T-cell (primary cell): ENCODE results near the gene IKZF2. TPM values are rescaled to one million over a fixed set of nuclear protein-coding genes. Genes with fewer than 3 reads are reported as not detected.

Experiments used
- ATAC-seq, 4 experiments: fragments of 200-7000 bp in 3 of 4; fragments of 150-1000 bp in 1 of 4; cut with Tn5 transposase; replicated peaks in 1 of 4; 1 replicate in 3 of 4; 2 replicates in 1 of 4; pipeline ENCODE4 v1.10.0; 2021; ENCODE audit warnings: moderate library complexity in 3 of 4, mild to moderate bottlenecking in 2 of 4, moderate number of reproducible peaks in 1 of 4
- CTCF ChIA-PET, 2 donors: fragments of 300-600 bp; sonication (Branson Sonifier 250); formaldehyde crosslinking; loops; one replicate each; lab custom pipeline; 2022; ENCODE audit warnings: antibody characterized with exemption in 2 of 2; lab: Charles Lee
- POLR2A ChIA-PET, 2 donors: fragments of 300-600 bp; sonication (Branson Sonifier 250); formaldehyde crosslinking; loops; one replicate each; lab custom pipeline; 2022; ENCODE audit warnings: antibody characterized with exemption in 2 of 2; lab: Charles Lee
- DNase-seq, 35 experiments: peaks; one replicate each; pipeline versions ENCODE4 v3.0.0 to v3.0.0-alpha.2; 2013 to 2023
- H3K27ac ChIP-seq: one replicate; pipeline ENCODE4 v1.5.1; 2013; ENCODE audit warnings: low read length
- H3K27me3 ChIP-seq, 2 experiments: replicated peaks in 1 of 2; 1 replicate in 1 of 2; 2 replicates in 1 of 2; pipeline versions ENCODE4 v1.6.1 to v1.7.0; 2013; ENCODE audit warnings: low read length in 1 of 2, mixed read lengths in 1 of 2; ENCODE audit not compliant: control insufficient read depth in 2 of 2, insufficient read depth in 2 of 2; ENCODE audit errors: extremely low read depth in 1 of 2
- H3K36me3 ChIP-seq, 2 donors: 1 replicate in 1 of 2; 2 replicates in 1 of 2; pipeline versions ENCODE4 v1.6.1 to v1.7.0; 2013; ENCODE audit warnings: low read length in 1 of 2; ENCODE audit not compliant: control insufficient read depth in 2 of 2, insufficient read depth in 1 of 2; ENCODE audit errors: extremely low read depth in 1 of 2
- H3K4me1 ChIP-seq, 2 experiments: 1 replicate in 1 of 2; 2 replicates in 1 of 2; pipeline versions ENCODE4 v1.6.1 to v1.7.0; 2013; ENCODE audit warnings: low read length in 2 of 2, mixed read lengths in 1 of 2; ENCODE audit not compliant: insufficient read depth in 2 of 2, control insufficient read depth in 1 of 2; ENCODE audit errors: extremely low read depth in 1 of 2
- H3K4me3 ChIP-seq, 2 donors: 1 replicate in 1 of 2; 2 replicates in 1 of 2; pipeline versions ENCODE4 v1.5.1 to v1.7.0; 2013; ENCODE audit warnings: mild to moderate bottlenecking in 2 of 2, low read length in 1 of 2, moderate library complexity in 1 of 2; ENCODE audit not compliant: control insufficient read depth in 1 of 2; ENCODE audit errors: extremely low read depth in 1 of 2
- H3K9me3 ChIP-seq: 2 replicates; pipeline ENCODE4 v1.7.0; 2013
- H3K27ac Mint-ChIP-seq, 2 donors: one replicate each; pipeline ENCODE4 v1.8.0; 2020 to 2021; ENCODE audit warnings: mild to moderate bottlenecking in 2 of 2, mixed read lengths in 2 of 2
- H3K27me3 Mint-ChIP-seq, 2 donors: one replicate each; pipeline ENCODE4 v1.8.0; 2021 to 2022; ENCODE audit warnings: mixed read lengths in 2 of 2
- H3K36me3 Mint-ChIP-seq: one replicate; pipeline ENCODE4 v1.8.0; 2021; ENCODE audit warnings: mixed read lengths
- H3K4me1 Mint-ChIP-seq, 3 donors: one replicate each; pipeline ENCODE4 v1.8.0; 2020 to 2022; ENCODE audit warnings: mixed read lengths in 3 of 3, mild to moderate bottlenecking in 1 of 3
- H3K4me3 Mint-ChIP-seq, 3 donors: one replicate each; pipeline ENCODE4 v1.8.0; 2020 to 2022; ENCODE audit warnings: mild to moderate bottlenecking in 3 of 3, mixed read lengths in 3 of 3, moderate library complexity in 3 of 3
- H3K9me3 Mint-ChIP-seq, 3 donors: one replicate each; pipeline ENCODE4 v1.8.0; 2020 to 2022; ENCODE audit warnings: mixed read lengths in 3 of 3
- WGBS: methylation state at CpG from one replicate; pipeline ENCODE4 v1.1.5; 2013; ENCODE audit warnings: missing lambda C conversion rate; ENCODE audit not compliant: insufficient coverage; 5-methylcytosine and 5-hydroxymethylcytosine counted together
- total RNA-seq, 35 experiments: library from RNA in 6 of 35; stranded (reverse) in 6 of 35; fragments of 120-200 nt in 1 of 35; gene quantifications; one replicate each; pipeline versions ENCODE4 v1.2.1 to v1.2.4 and lab custom pipeline; 2013 to 2026

The IKZF2 gene
- total RNA-seq, 5 donors from 2014 or later (not counting 1 experiment from before 2014, with no cell fraction given), result 23.4 to 64.1 (median 31.0) TPM

DNA sequence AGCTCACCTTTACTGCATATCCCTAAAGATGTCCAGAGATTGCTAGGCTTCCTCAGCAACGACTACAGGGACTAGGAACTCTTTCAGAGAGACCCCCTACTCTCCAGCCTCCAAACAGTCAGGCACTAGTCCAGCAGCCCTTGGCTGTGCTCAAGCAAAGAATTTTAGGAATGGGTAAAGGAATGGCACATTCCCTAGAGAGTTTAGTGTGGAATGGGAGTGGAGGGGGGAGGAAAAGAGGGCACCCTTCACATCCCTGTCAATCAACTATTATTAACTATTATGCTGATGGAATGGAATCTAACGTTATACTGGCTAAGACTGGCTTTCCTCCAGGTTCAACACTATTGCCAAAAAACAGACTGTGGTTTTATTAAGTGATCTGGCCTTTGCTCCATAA lies 64.8 kb downstream of the IKZF2 start:
- no peak for DNase-seq
- no CpG with 5 or more reads among the region's 2 CpGs for WGBS
- Histone ChIP-seq H3K4me3 (no peak overlapping the region), H3K27me3 (no peaks in the 10 kb centered on the region), H3K36me3 (no peaks in the 10 kb centered on the region), H3K4me1 (no peaks in the 10 kb centered on the region), H3K9me3 (no peaks in the 10 kb centered on the region), H3K27ac (no peak overlapping the region)
- Mint-ChIP-seq H3K36me3 (no peaks in the 10 kb centered on the region), H3K4me3 (no peak overlapping the region), H3K9me3 (no peaks in the 10 kb centered on the region), H3K4me1 (peaks cover 0 to 11% (median 10%) of the 10 kb centered on the region in 3 donors), H3K27ac (no peak overlapping the region), H3K27me3 (no peaks in the 10 kb centered on the region)
- ChIA-PET CTCF (no interaction called here), POLR2A (no interaction called here)
- ATAC-seq, result no peak

DNA sequence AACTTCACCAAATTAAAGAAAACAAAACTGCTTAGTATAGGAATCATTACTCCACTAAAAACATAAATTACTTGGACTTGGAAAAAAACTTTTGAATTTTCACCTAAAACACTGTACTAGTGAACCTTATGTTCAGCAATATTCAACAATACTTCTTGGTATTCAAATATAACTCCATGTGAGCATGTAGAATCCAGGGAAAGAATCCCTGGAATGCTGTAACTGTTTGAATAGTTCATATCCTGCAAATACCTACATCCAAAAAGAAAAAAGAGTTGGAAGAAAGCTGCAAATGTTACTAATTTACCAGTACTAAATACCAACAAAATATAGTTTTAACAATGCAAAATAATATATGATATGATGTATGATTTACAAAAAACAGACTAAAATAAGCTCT lies 65.4 kb downstream of the IKZF2 start:
- Histone ChIP-seq H3K9me3 (no peaks in the 10 kb centered on the region), H3K27me3 (no peaks in the 10 kb centered on the region), H3K27ac (no peak overlapping the region), H3K36me3 (no peaks in the 10 kb centered on the region), H3K4me1 (no peaks in the 10 kb centered on the region), H3K4me3 (no peak overlapping the region)
- peak overlapping the region in 1 of 2 donors; percentile 62 for H3K27ac Mint-ChIP-seq
- DNase-seq, result no peak
- H3K4me3 Mint-ChIP-seq, result no peak overlapping the region
- CTCF ChIA-PET, result no interaction called here
- H3K9me3 Mint-ChIP-seq, result no peaks in the 10 kb centered on the region
- POLR2A ChIA-PET, result no interaction called here
- ATAC-seq, result no peak
- peaks cover 0 to 13% (median 11%) of the 10 kb centered on the region in 3 donors for H3K4me1 Mint-ChIP-seq
- no peaks in the 10 kb centered on the region for H3K36me3 Mint-ChIP-seq
- no peaks in the 10 kb centered on the region for H3K27me3 Mint-ChIP-seq

DNA sequence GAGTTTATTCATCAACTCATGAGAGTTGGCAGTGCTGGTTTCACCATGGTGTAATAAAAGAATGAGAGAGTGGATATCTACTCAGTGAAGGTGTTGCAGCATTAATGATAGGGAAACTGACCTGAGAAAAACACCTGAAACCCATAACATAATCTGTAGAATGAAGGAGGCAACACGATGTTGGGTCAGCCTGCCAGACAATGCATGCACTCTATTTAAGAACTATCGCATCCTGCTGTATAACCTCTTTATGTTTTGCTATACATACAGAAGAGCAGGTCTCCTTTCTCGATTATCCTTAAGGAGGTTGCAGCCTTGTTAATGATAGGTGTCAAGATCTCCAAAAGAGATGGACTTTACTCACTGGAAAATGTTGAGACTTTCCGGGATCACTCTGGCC lies 65.9 kb downstream of the IKZF2 start:
- Histone ChIP-seq H3K27me3 (no peaks in the 10 kb centered on the region), H3K9me3 (no peaks in the 10 kb centered on the region), H3K4me1 (no peaks in the 10 kb centered on the region), H3K27ac (no peak overlapping the region), H3K4me3 (no peak overlapping the region), H3K36me3 (no peaks in the 10 kb centered on the region)
- ChIA-PET POLR2A (no interaction called here), CTCF (no interaction called here)
- Mint-ChIP-seq H3K27me3 (no peaks in the 10 kb centered on the region), H3K9me3 (no peaks in the 10 kb centered on the region), H3K36me3 (no peaks in the 10 kb centered on the region), H3K27ac (no peak overlapping the region), H3K4me1 (peaks cover 0 to 11% (median 7%) of the 10 kb centered on the region in 3 donors), H3K4me3 (no peak overlapping the region)
- DNase-seq (no peak), ATAC-seq (no peak)
- no CpG with 5 or more reads among the region's 4 CpGs for WGBS

DNA sequence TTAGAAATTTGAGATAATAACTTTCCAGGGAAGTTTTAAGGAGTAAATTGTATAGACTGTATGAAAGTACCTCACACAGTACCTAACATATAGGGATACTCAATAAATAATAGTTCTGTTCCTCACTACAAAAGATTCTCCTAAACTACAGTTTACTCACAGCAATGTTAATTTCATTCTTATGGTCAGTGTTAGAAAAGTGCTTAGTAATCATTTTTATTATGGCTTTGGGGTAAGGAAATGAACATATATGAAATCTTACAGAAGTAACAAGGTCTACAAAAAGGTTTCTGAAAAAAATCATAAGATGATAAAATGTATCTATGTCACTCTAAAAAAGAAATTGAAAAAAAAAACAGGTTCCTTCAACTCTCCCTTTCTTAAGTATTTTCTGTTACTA lies 67.2 kb downstream of the IKZF2 start:
- no peak for DNase-seq
- H3K4me1 ChIP-seq, result peaks cover 0 to 5% of the 10 kb centered on the region in 2 experiments
- H3K4me3 Mint-ChIP-seq, result no peak overlapping the region
- peaks cover 6 to 14% (median 10%) of the 10 kb centered on the region in 3 donors for H3K4me1 Mint-ChIP-seq
- H3K27me3 ChIP-seq, result no peaks in the 10 kb centered on the region
- H3K27ac ChIP-seq, result no peak overlapping the region
- no peak overlapping the region for H3K27ac Mint-ChIP-seq
- H3K9me3 Mint-ChIP-seq, result no peaks in the 10 kb centered on the region
- H3K4me3 ChIP-seq, result no peak overlapping the region
- no peaks in the 10 kb centered on the region for H3K9me3 ChIP-seq
- no peaks in the 10 kb centered on the region for H3K27me3 Mint-ChIP-seq
- CTCF ChIA-PET, result no interaction called here
- POLR2A ChIA-PET, result no interaction called here
- no peak for ATAC-seq
- H3K36me3 Mint-ChIP-seq, result no peaks in the 10 kb centered on the region
- no peaks in the 10 kb centered on the region for H3K36me3 ChIP-seq

DNA sequence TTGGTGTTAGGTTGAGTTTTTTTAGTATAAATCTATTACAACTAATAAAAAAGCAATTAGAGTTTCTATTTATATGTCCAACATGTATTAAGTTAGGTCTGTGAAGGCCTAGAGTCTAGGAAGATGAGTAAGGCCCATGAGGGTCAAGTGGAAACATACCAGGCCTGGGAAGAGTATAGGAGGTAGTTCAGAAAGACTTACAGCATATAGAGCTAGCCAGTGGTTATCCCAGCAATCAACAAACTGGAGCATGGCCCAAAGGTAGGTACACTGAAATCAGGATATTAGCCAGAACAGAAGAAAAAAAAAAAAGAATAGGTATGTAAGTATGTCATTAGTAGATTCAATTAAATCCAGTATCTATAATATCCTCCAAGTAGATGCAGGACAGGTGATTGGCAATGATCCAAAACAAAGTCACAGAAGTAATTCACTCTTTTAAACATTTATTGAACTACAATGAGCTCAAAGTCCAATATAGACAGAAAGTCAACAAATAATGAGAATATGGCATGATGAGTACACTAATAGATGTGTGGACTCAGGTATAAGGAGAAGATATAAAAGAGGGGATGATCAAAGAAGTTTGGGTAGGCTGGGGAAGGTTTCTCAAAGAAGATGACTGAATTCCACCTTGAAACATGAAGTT lies 70.3 kb downstream of the IKZF2 start:
- ChIA-PET POLR2A (no interaction called here), CTCF (interaction anchor here in 1 of 2 donors (0.7 kb wide), 1 partner anchor 170 kb away, joined by 4 read pairs; no protein-coding TSS in a partner anchor)
- Histone ChIP-seq H3K27me3 (no peaks in the 10 kb centered on the region), H3K9me3 (no peaks in the 10 kb centered on the region), H3K4me1 (peaks cover 0 to 5% of the 10 kb centered on the region in 2 experiments), H3K4me3 (no peak overlapping the region), H3K27ac (no peak overlapping the region), H3K36me3 (no peaks in the 10 kb centered on the region)
- ATAC-seq, result no peak
- Mint-ChIP-seq H3K9me3 (no peaks in the 10 kb centered on the region), H3K27me3 (no peaks in the 10 kb centered on the region), H3K4me1 (peaks cover 6 to 15% (median 10%) of the 10 kb centered on the region in 3 donors), H3K27ac (no peak overlapping the region), H3K4me3 (no peak overlapping the region), H3K36me3 (no peaks in the 10 kb centered on the region)
- DNase-seq, result no peak

DNA sequence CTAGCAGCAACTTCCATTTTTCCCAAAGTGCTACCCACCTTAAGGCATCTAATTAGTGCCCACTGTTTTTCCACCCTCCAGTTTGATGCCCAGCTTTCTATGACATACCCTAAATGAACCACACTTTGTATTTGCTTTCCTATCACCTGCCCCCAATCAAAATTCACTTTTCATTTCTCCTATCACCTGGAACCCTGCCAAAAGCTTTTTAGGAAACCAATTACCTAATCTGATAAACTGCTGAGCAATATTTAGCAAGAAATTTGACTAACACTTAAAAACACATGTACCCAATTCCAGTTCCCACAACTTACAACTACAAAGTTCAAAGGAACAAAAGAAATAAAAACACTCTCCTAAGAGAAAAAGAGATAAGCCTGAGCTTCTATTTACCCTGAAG lies 71.7 kb downstream of the IKZF2 start:
- no peaks in the 10 kb centered on the region for H3K27me3 Mint-ChIP-seq
- Histone ChIP-seq H3K4me3 (no peak overlapping the region), H3K36me3 (no peaks in the 10 kb centered on the region), H3K27me3 (no peaks in the 10 kb centered on the region), H3K9me3 (no peaks in the 10 kb centered on the region), H3K4me1 (peaks cover 0 to 5% of the 10 kb centered on the region in 2 experiments), H3K27ac (no peak overlapping the region)
- DNase-seq, result no peak
- no peak for ATAC-seq
- no peak overlapping the region for H3K4me3 Mint-ChIP-seq
- H3K27ac Mint-ChIP-seq, result no peak overlapping the region
- no peaks in the 10 kb centered on the region for H3K9me3 Mint-ChIP-seq
- ChIA-PET POLR2A (no interaction called here), CTCF (no interaction called here)
- H3K4me1 Mint-ChIP-seq, result peaks cover 6 to 14% (median 8%) of the 10 kb centered on the region in 3 donors
- no peaks in the 10 kb centered on the region for H3K36me3 Mint-ChIP-seq

DNA sequence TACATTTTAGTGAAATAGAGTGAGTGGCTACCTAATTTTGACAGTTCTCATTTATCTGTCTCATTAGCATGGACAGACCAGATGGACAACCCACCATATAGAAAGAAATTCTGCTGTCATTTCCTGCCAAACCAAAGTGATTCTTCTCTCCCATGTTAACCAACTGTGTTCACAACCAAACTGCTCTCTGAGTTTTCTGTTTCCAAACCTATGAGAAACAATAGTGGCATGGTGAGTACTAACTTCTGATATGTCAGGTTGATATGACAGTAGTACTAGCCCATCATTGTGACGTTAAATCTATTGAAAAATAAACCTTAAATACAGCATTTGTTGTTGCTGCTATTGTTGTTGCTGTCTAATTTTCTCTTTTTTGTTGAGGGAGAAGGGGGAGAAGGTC lies 72.7 kb downstream of the IKZF2 start:
- H3K27me3 ChIP-seq, result no peaks in the 10 kb centered on the region
- peaks cover 0 to 5% of the 10 kb centered on the region in 2 experiments for H3K4me1 ChIP-seq
- ATAC-seq (no peak), DNase-seq (no peak)
- no peak overlapping the region for H3K27ac ChIP-seq
- H3K9me3 Mint-ChIP-seq, result no peaks in the 10 kb centered on the region
- H3K27ac Mint-ChIP-seq, result no peak overlapping the region
- no peak overlapping the region for H3K4me3 Mint-ChIP-seq
- no peaks in the 10 kb centered on the region for H3K9me3 ChIP-seq
- CTCF ChIA-PET, result no interaction called here
- H3K36me3 ChIP-seq, result no peaks in the 10 kb centered on the region
- H3K4me1 Mint-ChIP-seq, result peaks cover 6 to 11% (median 9%) of the 10 kb centered on the region in 3 donors
- WGBS, result no CpG with 5 or more reads among the region's 1 CpG
- no peaks in the 10 kb centered on the region for H3K36me3 Mint-ChIP-seq
- no peak overlapping the region for H3K4me3 ChIP-seq
- no peaks in the 10 kb centered on the region for H3K27me3 Mint-ChIP-seq
- POLR2A ChIA-PET, result no interaction called here
